ENCODE data around the gene KRTAP10-7.

DNA sequence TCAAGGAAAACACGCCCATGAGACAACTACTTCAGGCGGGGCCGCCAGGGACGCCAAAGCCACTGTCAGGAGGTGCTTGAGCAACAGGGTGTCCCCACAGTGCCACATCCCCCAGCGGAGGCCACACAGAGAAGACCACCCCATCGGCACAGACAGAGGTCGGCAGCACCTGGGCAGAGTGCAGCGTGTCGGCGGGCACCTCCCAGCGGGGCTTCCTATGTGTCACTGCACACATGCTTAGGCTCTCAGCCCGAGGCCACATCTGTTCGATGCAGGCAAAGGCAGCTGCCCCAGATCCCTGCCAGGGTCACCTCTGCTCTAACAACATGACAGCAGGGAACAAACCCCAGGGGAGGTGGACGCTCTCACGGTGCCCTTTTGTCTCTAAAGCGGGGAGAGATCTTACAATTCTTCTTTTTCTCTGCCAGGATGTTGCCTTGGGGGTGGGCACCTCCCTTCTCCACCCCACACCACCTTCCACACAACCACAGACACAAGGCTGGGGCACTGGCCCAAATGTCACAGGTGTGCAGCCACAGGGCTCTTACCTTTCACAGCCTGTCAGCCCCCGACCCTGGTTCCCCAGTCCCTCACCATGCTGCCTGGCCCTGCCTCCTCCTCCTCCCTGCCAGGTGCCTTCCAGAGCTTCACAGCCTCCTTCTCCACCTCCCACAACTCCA, 15.7 kb downstream of the KRTAP10-7 start:
- TF ChIP-seq, protein P1, sequence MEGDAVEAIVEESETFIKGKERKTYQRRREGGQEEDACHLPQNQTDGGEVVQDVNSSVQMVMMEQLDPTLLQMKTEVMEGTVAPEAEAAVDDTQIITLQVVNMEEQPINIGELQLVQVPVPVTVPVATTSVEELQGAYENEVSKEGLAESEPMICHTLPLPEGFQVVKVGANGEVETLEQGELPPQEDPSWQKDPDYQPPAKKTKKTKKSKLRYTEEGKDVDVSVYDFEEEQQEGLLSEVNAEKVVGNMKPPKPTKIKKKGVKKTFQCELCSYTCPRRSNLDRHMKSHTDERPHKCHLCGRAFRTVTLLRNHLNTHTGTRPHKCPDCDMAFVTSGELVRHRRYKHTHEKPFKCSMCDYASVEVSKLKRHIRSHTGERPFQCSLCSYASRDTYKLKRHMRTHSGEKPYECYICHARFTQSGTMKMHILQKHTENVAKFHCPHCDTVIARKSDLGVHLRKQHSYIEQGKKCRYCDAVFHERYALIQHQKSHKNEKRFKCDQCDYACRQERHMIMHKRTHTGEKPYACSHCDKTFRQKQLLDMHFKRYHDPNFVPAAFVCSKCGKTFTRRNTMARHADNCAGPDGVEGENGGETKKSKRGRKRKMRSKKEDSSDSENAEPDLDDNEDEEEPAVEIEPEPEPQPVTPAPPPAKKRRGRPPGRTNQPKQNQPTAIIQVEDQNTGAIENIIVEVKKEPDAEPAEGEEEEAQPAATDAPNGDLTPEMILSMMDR (IDR thresholded peaks at IDR 0.05): no peak
- TF ChIP-seq EZH2 (IDR thresholded peaks at IDR 0.05): no peak
